Endothelial cell of umbilical vein (primary cell): ENCODE measurements around the gene UCKL1.
"Not testable (repeated sequence)": the region's sequence is repeated elsewhere in the genome, so short reads cannot be mapped to it uniquely, and the experiment has no call there.

Experiments used
- JUN ChIP-seq: IDR thresholded peaks from 2 replicates; pipeline ENCODE4 v1.6.1; 2011; ENCODE audit warnings: borderline replicate concordance, low read depth; ENCODE audit not compliant: insufficient read length, insufficient read depth
- MYC ChIP-seq: IDR thresholded peaks from one replicate; pipeline ENCODE4 v1.6.1; 2011; ENCODE audit warnings: mild to moderate bottlenecking, low read depth, low read length
- POLR2A ChIP-seq: IDR thresholded peaks from 2 replicates; pipeline ENCODE4 v1.6.1; 2012; ENCODE audit warnings: low read depth, mild to moderate bottlenecking, control low read depth, low read length
- POLR2AphosphoS5 ChIP-seq: IDR thresholded peaks from 2 replicates; pipeline ENCODE4 v1.6.1; 2012; ENCODE audit warnings: low read depth, mild to moderate bottlenecking, control low read depth, low read length, moderate library complexity; ENCODE audit not compliant: insufficient read depth
- TF ChIP-seq, protein P1 (sequence below), 2 donors: IDR thresholded peaks; 1 replicate in 1 of 2; 2 replicates in 1 of 2; pipeline ENCODE4 v1.5.1; 2011; ENCODE audit warnings: low read length in 2 of 2, mild to moderate bottlenecking in 2 of 2, moderate library complexity in 2 of 2, control low read depth in 1 of 2, inconsistent platforms in 1 of 2, low read depth in 1 of 2; ENCODE audit not compliant: insufficient read depth in 1 of 2; ENCODE audit errors: extremely low read depth in 1 of 2
- TF ChIP-seq, protein P2 (sequence below): IDR thresholded peaks from 2 replicates; pipeline ENCODE4 v1.6.1; 2011; ENCODE audit not compliant: insufficient read depth, insufficient read length

DNA sequence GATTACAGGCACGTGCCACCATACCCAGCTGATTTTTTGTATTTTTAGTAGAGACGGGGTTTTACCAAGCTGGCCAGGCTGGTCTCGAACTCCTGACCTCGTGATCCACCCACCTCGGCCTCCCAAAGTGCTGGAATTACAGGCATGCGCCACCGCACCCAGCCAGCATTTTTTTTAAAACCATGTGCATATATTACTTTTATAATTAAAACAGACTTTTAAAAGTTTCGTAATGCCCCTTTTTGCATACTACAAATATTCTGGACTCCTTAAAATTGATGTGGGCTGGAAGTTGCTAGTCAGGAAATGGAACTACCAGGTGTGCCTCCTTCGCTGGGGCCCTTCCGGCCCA is 15.7 kb upstream of the UCKL1 start:
- TF ChIP-seq, protein P1, sequence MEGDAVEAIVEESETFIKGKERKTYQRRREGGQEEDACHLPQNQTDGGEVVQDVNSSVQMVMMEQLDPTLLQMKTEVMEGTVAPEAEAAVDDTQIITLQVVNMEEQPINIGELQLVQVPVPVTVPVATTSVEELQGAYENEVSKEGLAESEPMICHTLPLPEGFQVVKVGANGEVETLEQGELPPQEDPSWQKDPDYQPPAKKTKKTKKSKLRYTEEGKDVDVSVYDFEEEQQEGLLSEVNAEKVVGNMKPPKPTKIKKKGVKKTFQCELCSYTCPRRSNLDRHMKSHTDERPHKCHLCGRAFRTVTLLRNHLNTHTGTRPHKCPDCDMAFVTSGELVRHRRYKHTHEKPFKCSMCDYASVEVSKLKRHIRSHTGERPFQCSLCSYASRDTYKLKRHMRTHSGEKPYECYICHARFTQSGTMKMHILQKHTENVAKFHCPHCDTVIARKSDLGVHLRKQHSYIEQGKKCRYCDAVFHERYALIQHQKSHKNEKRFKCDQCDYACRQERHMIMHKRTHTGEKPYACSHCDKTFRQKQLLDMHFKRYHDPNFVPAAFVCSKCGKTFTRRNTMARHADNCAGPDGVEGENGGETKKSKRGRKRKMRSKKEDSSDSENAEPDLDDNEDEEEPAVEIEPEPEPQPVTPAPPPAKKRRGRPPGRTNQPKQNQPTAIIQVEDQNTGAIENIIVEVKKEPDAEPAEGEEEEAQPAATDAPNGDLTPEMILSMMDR (IDR thresholded peaks at IDR 0.05; ENCODE audit: extremely low read depth in 1 of 2, insufficient read depth in 1 of 2, low read depth in 1 of 2, low read length in 2 of 2) = not testable (repeated sequence)
- not testable (repeated sequence) for TF ChIP-seq MYC, POLR2AphosphoS5, JUN, POLR2A
- TF ChIP-seq, protein P2, sequence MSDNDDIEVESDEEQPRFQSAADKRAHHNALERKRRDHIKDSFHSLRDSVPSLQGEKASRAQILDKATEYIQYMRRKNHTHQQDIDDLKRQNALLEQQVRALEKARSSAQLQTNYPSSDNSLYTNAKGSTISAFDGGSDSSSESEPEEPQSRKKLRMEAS = not testable (repeated sequence)
